HG02852 (cell line): ENCODE data around the gene DOP1A.
"Not testable (repeated sequence)": the region's sequence is repeated elsewhere in the genome, so short reads cannot be mapped to it uniquely, and the experiment has no call there.

ENCODE experiments used
- ATAC-seq: cut with Tn5 transposase; IDR thresholded peaks from one replicate; pipeline ENCODE4 v1.9.1; 2021; ENCODE audit warnings: mild to moderate bottlenecking, moderate library complexity; ENCODE audit not compliant: unreplicated experiment

The DOP1A gene

DNA sequence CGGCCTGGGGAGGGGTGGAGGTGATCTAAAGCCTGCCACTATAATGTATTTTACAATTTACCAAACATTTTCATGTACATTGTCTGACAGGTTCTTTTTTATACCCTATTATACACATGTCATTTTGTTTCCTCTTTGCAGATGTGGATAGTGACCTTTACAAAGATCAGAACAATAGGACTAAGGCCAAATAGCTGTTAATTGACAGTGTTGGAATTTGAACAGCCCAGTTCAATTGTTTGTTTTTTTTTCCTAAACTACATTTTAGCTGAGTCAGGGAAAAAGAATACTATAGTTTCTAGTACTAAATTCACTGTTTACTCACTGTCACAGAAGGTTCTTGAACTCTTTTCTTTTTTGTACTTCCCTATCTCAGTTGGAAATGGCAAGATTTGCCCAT, 85.4 kb downstream of the DOP1A start:
- ATAC-seq, result no peak

DNA sequence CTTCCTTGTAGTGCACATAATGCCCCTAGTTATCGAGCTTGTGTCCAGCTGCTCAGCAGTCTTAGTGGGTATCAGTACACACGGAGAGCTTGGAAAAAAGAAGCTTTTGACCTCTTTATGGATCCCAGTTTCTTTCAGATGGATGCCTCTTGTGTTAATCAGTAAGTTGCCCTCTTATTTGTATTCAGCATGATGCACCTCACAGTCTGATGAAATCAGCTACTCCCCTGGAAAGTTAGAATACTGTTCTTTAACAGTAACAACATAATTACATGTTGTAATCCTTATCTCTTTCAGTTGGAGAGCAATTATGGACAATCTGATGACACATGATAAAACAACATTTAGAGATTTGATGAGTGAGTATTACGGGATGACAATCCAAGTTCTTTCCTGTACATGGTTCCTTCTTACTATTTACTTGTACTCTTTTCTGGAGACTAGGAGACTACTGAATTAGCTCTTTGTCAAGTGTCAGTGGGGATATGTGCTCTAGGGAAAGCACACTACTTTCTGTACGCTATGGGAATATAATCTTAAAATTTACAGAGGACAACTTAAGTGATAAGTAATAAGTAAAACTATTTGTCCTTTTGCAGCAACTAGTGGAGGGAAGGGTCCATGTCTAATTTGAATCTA, 86.5 kb downstream of the DOP1A start:
- ATAC-seq, result no peak

GRCh38 chr6:83155794-83156193, 88.3 kb downstream of the DOP1A start:
- ATAC-seq, result no peak

DNA sequence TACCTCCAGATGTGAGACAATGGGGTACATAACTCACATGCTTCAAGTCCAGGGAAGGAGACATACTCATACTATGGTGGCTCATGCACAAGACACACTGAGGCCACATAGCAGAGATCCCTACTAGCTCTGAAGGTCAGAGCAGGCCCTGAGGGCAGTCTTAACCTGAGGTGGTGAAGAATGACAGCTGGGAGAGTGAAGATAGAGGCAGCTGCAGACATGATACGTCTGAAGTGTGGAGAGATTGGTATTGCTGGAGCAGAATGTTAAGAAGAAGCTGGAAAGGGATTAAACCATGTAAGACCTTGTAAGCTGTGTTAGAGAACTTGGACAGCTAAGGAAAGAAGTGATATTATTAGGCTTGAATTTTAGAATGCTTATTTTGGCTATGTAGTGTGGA, 92.7 kb downstream of the DOP1A start:
- no peak for ATAC-seq

GRCh38 chr6:83167726-83168278, 100.3 kb downstream of the DOP1A start:
- ATAC-seq, result no peak

DNA sequence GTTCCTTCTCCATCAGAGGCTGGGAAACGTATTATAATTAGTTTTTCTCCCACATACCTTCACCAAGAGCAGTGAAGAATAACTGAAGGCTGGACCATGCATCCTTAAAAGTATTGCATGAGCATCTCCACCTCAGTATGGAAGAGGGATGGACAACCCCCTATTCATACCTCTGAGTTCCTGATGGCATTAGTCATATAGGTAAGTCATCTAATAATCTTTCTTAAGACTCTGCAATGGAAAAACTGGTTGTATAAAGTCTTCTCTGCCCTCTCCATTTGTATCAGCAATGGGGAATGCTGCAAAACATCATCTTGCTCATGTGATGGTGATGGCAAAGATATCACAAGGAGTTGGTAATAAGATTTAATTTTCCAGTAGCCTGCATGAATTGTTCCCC, 101.1 kb downstream of the DOP1A start:
- no peak for ATAC-seq

DNA sequence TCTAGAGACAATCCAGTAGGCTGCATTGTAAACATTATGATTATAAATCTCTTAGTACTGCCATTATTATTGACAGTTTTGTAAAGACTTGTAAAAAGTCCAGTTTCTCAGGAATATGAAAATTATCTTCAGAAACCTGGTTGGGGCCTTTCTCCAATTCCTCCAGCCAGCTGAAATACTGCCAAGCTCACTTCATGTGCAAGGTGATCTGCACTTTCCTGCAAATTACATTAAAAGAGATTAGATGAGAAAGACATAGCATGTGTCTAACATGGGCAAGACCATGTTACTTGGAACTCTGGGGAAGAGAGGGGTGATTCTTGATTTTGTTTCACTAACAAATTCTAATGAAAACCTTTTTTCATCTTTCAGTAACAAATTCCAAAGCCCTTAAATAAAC, 101.6 kb downstream of the DOP1A start:
- no peak for ATAC-seq

GRCh38 chr6:83169511-83169910, 102.0 kb downstream of the DOP1A start:
- ATAC-seq, result no peak

DNA sequence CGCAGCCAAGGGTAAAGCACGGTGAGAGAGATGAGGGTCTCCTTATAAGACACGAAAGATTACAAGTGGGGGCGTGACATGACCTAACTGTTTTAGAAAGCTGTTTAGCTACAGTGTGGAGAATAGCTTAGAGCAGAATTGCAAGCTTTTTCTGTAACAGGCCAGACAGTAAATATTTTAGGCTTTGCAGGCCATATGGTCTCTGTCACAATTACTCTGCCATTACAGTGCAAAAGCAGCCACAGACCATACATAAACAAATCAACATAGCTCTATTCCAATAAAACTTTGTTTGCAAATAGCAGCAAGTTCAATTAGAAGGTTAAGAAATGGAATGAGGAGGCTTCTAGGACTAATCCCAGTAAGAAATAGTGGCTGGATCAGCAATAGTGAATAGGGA, 108.8 kb downstream of the DOP1A start:
- no peak for ATAC-seq

GRCh38 chr6:83180426-83180950, 113.0 kb downstream of the DOP1A start:
- ATAC-seq, result no peak

GRCh38 chr6:83182114-83182513, 114.6 kb downstream of the DOP1A start:
- no peak for ATAC-seq

DNA sequence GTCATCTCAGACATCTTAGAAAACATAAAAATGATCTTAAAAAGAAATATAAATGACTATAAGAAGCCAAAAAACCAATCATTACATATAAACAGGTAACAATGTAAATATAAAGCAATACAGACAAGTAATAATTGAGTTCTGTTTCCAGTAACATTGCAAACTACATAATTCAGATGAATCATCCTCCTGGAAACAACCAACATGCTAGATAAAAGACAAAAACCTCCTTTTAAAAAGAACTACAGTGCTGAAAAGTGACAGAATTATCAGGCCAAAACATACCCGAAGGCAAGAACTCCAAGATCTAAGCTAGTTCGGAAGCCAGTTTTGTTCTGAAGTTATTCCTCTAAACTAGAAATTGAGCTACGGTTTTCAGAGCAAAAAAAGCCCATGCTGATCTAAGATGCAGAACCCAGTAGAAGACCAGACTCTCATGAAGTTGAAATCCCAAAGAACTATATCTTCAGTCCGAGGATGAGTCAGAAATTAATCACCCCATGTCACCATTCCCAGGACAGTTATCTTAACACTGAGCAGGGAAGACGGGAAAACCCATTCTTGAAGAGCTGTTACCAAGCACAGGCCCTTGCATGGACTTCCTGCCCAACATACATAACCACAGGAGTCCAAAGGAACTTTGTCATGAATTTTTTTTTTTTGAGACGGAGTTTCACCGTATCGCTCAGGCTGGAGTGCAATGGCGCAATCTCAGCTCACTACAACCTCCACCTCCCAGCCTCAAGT, 115.8 kb downstream of the DOP1A start:
- no peak for ATAC-seq

DNA sequence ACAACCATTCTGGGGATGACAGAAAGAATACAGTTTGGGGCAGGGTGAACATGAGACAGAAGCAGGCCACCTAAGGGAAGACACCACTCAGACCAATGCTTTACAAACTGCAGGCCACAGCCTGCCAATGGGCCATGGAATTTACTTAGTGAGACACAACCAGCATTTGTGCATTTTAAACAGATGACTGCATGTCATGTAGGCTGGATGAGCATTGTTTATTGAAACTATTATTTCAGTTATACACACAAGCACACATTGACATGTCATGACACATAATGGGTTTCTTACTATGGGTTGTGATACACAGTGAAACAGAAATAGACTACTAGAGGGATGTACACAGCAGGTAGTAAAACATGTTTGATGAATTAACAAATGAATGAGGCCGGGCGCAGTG, 117.6 kb downstream of the DOP1A start:
- no peak for ATAC-seq

- ATAC-seq, result no peak
These were observed 121.0 kb downstream of the DOP1A start for GRCh38 chr6:83188501-83188900.

DNA sequence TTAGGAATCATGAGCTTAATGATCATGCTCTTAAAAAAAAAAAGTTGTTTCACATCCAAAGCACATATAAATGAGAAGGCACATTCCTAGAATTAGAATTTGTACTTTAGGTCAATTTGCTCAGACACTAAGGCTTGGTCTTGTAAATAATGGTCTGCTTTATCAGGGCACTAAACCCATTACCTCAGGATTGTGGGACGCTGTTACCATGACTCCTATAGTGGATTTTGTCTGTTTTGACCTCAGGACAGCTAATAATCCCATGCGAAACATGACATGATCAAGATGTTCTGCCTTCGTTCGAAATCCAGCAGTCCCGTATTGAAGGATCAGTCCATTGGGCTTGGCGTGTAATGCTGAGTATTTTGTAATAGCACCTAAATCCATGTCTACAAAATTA, 123.2 kb downstream of the DOP1A start:
- no peak for ATAC-seq

DNA sequence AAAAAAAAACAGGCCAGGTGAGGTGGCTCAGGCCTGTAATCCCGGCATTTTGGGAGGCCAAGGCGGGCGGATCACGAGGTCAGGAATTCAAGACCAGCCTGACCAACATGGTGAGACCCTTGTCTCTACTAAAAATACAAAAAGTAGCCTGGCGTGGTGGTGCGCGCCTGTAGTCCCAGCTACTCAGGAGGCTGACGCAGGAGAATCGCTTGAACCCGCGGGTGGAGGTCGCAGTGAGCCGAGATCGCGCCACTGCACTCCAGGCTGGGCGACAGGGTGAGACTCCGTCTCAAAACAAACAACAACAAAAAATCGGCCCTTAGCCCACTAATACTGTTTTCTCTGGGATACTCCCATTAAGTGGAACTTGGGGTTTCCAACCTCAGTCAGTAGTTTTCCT, 124.5 kb downstream of the DOP1A start:
- ATAC-seq, result not testable (repeated sequence)

DNA sequence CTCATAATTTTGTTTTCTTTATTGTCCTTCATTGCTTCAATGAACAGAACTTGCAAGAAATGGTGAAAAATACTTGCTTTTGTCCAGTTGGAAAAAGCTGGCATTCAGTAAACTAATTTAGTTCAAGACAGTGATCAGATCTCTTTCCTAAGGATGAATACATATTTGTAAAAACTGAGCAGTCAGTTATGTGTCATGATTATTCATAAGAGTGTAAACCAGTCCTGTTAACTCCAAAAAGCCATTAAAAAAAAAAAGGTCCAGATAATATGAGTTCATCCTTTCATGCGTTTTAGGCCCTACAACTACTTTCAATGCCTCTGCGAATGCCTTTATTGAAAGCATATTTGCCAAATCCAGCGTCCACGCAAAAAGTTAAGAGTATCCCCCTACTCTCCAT, 125.0 kb downstream of the DOP1A start:
- no peak for ATAC-seq

GRCh38 chr6:83192871-83193746, 125.6 kb downstream of the DOP1A start, which contains the start of the genes PGM3 and RWDD2A:
Gene PGM3, minus strand, starts transcription at chr6:83193265. Its CDS starts 2,253 bp downstream, at chr6:83191012.
Gene RWDD2A, plus strand, starts transcription at chr6:83193357. Its CDS starts 1,095 bp downstream, at chr6:83194452.
- peak; percentile 97 for ATAC-seq

DNA sequence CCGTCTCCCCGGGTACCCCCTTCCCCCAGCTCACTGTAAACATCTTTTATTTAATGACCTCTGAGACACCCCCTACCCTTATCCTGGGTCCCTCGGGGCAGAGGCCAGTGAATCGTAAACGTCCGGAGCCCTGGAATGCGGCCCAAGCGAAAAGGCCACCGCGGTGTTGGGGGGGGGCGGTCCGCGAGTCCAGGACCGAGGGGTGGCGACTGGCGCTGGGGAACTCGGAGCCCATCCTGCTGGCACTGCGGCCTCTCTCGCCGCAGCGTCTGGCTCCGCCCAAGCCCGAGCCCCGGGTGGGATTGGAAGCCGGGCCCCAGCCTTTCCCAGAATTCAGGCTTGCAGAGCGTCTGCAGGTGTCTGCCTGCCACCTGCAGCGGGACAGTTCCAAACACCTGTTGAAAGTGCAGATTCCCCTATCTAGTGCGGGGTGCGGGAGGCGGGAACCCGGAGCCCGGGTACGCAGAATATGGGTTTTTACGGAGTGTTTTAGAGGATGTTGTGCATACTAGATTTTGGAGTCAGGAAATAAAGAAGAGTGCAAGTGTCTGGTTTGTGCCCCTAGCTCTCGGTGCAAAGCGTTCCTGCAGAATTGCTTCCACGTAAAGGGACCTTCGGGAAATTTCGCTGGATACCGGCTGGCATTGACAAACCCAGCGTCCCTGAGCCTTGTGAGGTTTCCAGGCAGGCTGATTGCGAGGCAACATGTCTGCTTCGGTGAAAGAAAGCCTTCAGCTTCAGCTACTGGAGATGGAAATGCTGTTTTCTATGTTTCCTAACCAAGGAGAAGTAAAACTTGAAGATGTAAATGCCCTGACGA, 126.5 kb downstream of the DOP1A start:
- ATAC-seq, result peak; percentile 29
